Mesenchymal stem cell (in vitro differentiated cells and primary cell): Measurements from ENCODE around the gene SLC25A45.

ENCODE experiments used
- DNase-seq: peaks from one replicate; pipeline ENCODE4 v3.0.0-alpha.2; 2013
- H2AFZ ChIP-seq: one replicate; pipeline ENCODE4 v1.6.1; 2013; ENCODE audit warnings: low read depth, mild to moderate bottlenecking, control low read depth, inconsistent platforms, low read length, moderate library complexity
- H2AK5ac ChIP-seq: 2 replicates; pipeline ENCODE4 v1.6.1; 2013; ENCODE audit warnings: low read length, moderate library complexity, mild to moderate bottlenecking, inconsistent platforms; ENCODE audit not compliant: severe bottlenecking
- H2BK120ac ChIP-seq: one replicate; pipeline ENCODE4 v1.6.1; 2013; ENCODE audit warnings: low read depth, mild to moderate bottlenecking, inconsistent platforms, low read length, moderate library complexity
- H2BK12ac ChIP-seq, 2 experiments: one replicate each; pipeline ENCODE4 v1.6.1; 2013; ENCODE audit warnings: inconsistent platforms in 2 of 2, low read length in 2 of 2, mild to moderate bottlenecking in 2 of 2, moderate library complexity in 2 of 2, control low read depth in 1 of 2
- H2BK15ac ChIP-seq: one replicate; pipeline ENCODE4 v1.6.1; 2013; ENCODE audit warnings: mild to moderate bottlenecking, low read depth, inconsistent platforms; ENCODE audit not compliant: poor library complexity, severe bottlenecking
- H2BK5ac ChIP-seq: 2 replicates; pipeline ENCODE4 v1.6.1; 2013; ENCODE audit warnings: low read depth, mild to moderate bottlenecking, low read length, control low read depth, inconsistent platforms; ENCODE audit not compliant: poor library complexity, severe bottlenecking
- H3K14ac ChIP-seq, 2 experiments: one replicate each; pipeline ENCODE4 v1.6.1; 2013; ENCODE audit warnings: inconsistent platforms in 2 of 2, low read length in 2 of 2, control low read depth in 1 of 2, mild to moderate bottlenecking in 1 of 2, moderate library complexity in 1 of 2
- H3K18ac ChIP-seq, 2 experiments: one replicate each; pipeline ENCODE4 v1.6.1; 2013; ENCODE audit warnings: inconsistent platforms in 2 of 2, low read length in 2 of 2, control low read depth in 1 of 2, low read depth in 1 of 2, mild to moderate bottlenecking in 1 of 2
- H3K23ac ChIP-seq, 2 experiments: one replicate each; pipeline ENCODE4 v1.6.1; 2013; ENCODE audit warnings: inconsistent platforms in 2 of 2, low read length in 2 of 2, mild to moderate bottlenecking in 2 of 2, moderate library complexity in 2 of 2, control low read depth in 1 of 2
- H3K27ac ChIP-seq: 2 replicates; pipeline ENCODE4 v1.5.1; 2013; ENCODE audit warnings: mild to moderate bottlenecking, moderate library complexity, low read length, control low read depth, inconsistent platforms; ENCODE audit not compliant: poor library complexity, severe bottlenecking
- H3K27me3 ChIP-seq, 2 experiments: 2 replicates each; pipeline versions ENCODE4 v1.6.1 to v1.7.0; 2013; ENCODE audit warnings: low read length in 2 of 2, mild to moderate bottlenecking in 2 of 2, moderate library complexity in 2 of 2, control low read depth in 1 of 2, inconsistent platforms in 1 of 2; ENCODE audit not compliant: control insufficient read depth in 1 of 2, insufficient read depth in 1 of 2
- H3K36me3 ChIP-seq, 2 experiments: 2 replicates each; pipeline versions ENCODE4 v1.6.1 to v1.7.0; 2013; ENCODE audit warnings: low read length in 2 of 2, control low read depth in 1 of 2, inconsistent platforms in 1 of 2, low read depth in 1 of 2, mild to moderate bottlenecking in 1 of 2; ENCODE audit not compliant: insufficient read depth in 2 of 2, control insufficient read depth in 1 of 2
- H3K4ac ChIP-seq, 2 experiments: one replicate each; pipeline ENCODE4 v1.6.1; 2013; ENCODE audit warnings: inconsistent platforms in 2 of 2, low read length in 2 of 2, mild to moderate bottlenecking in 2 of 2, moderate library complexity in 2 of 2, control low read depth in 1 of 2, low read depth in 1 of 2
- H3K4me1 ChIP-seq: 2 replicates; pipeline ENCODE4 v1.6.1; 2013; ENCODE audit warnings: low read depth, low read length, control low read depth; ENCODE audit not compliant: control insufficient read depth, insufficient read depth
- H3K4me2 ChIP-seq: 2 replicates; pipeline ENCODE4 v1.6.1; 2013; ENCODE audit warnings: low read length, mild to moderate bottlenecking, inconsistent platforms; ENCODE audit not compliant: poor library complexity, severe bottlenecking
- H3K4me3 ChIP-seq, 2 experiments: 2 replicates each; pipeline versions ENCODE4 v1.5.1 to v1.7.0; 2013; ENCODE audit warnings: low read length in 2 of 2, mild to moderate bottlenecking in 2 of 2, control low read depth in 1 of 2, low read depth in 1 of 2; ENCODE audit not compliant: insufficient read depth in 1 of 2
- H3K79me1 ChIP-seq: replicated peaks from 2 replicates; pipeline ENCODE4 v1.6.1; 2013; ENCODE audit warnings: mild to moderate bottlenecking, control low read depth, low read length, inconsistent platforms; ENCODE audit not compliant: poor library complexity, severe bottlenecking
- H3K9ac ChIP-seq: 2 replicates; pipeline ENCODE4 v1.7.0; 2013; ENCODE audit warnings: mild to moderate bottlenecking, low read length, moderate library complexity
- H3K9me3 ChIP-seq: 2 replicates; pipeline ENCODE4 v1.7.0; 2013; ENCODE audit warnings: mild to moderate bottlenecking, low read length; ENCODE audit not compliant: control insufficient read depth
- H4K8ac ChIP-seq: one replicate; pipeline ENCODE4 v1.6.1; 2013; ENCODE audit warnings: inconsistent platforms, mild to moderate bottlenecking, low read length, moderate library complexity
- H4K91ac ChIP-seq: one replicate; pipeline ENCODE4 v1.6.1; 2013; ENCODE audit warnings: mild to moderate bottlenecking, low read length, inconsistent platforms
- WGBS: methylation state at CpG from one replicate; pipeline ENCODE4 v1.1.7; 2013; ENCODE audit warnings: mixed read lengths; 5-methylcytosine and 5-hydroxymethylcytosine counted together

The SLC25A45 gene

GRCh38 chr11:65422633-65423515, 40.4 kb upstream of the SLC25A45 start, which contains the start of gene NEAT1:
Gene NEAT1 (plus strand): TSS chr11:65422798.
- H3K9ac ChIP-seq = peak within 1 kb of the TSS; percentile 99
- 4% methylated on average over 39 of the region's 40 CpGs for WGBS
- H3K36me3 ChIP-seq = peaks cover 7 to 46% of the 10 kb centered on the region in 2 experiments
- H3K4me3 ChIP-seq = peak within 1 kb of the TSS; percentile 81 to 92
- peak within 1 kb of the TSS; percentile 100 for H3K27ac ChIP-seq
- peak within 1 kb of the TSS; percentile 100 for H2BK120ac ChIP-seq
- H3K14ac ChIP-seq = peak within 1 kb of the TSS; percentile 92 to 96
- peak within 1 kb of the TSS; percentile 100 for H2AK5ac ChIP-seq
- H2AFZ ChIP-seq = no peak within 1 kb of the TSS
- H3K4me2 ChIP-seq = peak within 1 kb of the TSS; percentile 79
- peak within 1 kb of the TSS; percentile 99 for H2BK15ac ChIP-seq
- H3K4me1 ChIP-seq = peaks cover 21% of the 10 kb centered on the region
- H2BK5ac ChIP-seq = peak within 1 kb of the TSS; percentile 100
- DNase-seq = peak; percentile 98
- H2BK12ac ChIP-seq = peak within 1 kb of the TSS; percentile 84 to 96
- H3K4ac ChIP-seq = peak within 1 kb of the TSS; percentile 99 to 100
- H3K27me3 ChIP-seq = no peaks in the 10 kb centered on the region
- H3K23ac ChIP-seq = peak within 1 kb of the TSS in 1 of 2 experiments; percentile 75
- peak within 1 kb of the TSS; percentile 99 to 100 for H3K18ac ChIP-seq
- peak within 1 kb of the TSS; percentile 100 for H4K91ac ChIP-seq
- H3K9me3 ChIP-seq = no peaks in the 10 kb centered on the region
- H4K8ac ChIP-seq = peak within 1 kb of the TSS; percentile 98
- H3K79me1 ChIP-seq = no peaks in the 10 kb centered on the region

- no peaks in the 10 kb centered on the region for H3K27me3 ChIP-seq
- peaks cover 2 to 38% of the 10 kb centered on the region in 2 experiments for H3K36me3 ChIP-seq
- H2BK15ac ChIP-seq = peak overlapping the region; percentile 99
- peak overlapping the region; percentile 99 for H3K9ac ChIP-seq
- peak overlapping the region; percentile 84 to 96 for H2BK12ac ChIP-seq
- peak overlapping the region; percentile 98 for H4K8ac ChIP-seq
- peak overlapping the region; percentile 81 to 92 for H3K4me3 ChIP-seq
- H3K23ac ChIP-seq = peak overlapping the region in 1 of 2 experiments; percentile 67
- 1% methylated on average over 54 of the region's 68 CpGs for WGBS
- H2AK5ac ChIP-seq = peak overlapping the region; percentile 100
- H3K4me2 ChIP-seq = peak overlapping the region; percentile 79
- H3K4me1 ChIP-seq = peaks cover 29% of the 10 kb centered on the region
- H3K9me3 ChIP-seq = no peaks in the 10 kb centered on the region
- peak; percentile 97 for DNase-seq
- peak overlapping the region; percentile 99 to 100 for H3K4ac ChIP-seq
- peak overlapping the region; percentile 99 to 100 for H3K18ac ChIP-seq
- peak overlapping the region; percentile 100 for H3K27ac ChIP-seq
- peak overlapping the region; percentile 100 for H4K91ac ChIP-seq
- no peaks in the 10 kb centered on the region for H3K79me1 ChIP-seq
- H3K14ac ChIP-seq = peak overlapping the region; percentile 45 to 92
- H2BK120ac ChIP-seq = peak overlapping the region; percentile 100
- peak overlapping the region; percentile 100 for H2BK5ac ChIP-seq
- no peak overlapping the region for H2AFZ ChIP-seq
These were observed 39.6 kb upstream of the SLC25A45 start for GRCh38 chr11:65421794-65422632.

GRCh38 chr11:65420979-65421793, 38.7 kb upstream of the SLC25A45 start:
- peak overlapping the region; percentile 99 for H2BK15ac ChIP-seq
- H4K8ac ChIP-seq = peak overlapping the region; percentile 98
- peak overlapping the region; percentile 84 to 92 for H3K14ac ChIP-seq
- no peaks in the 10 kb centered on the region for H3K79me1 ChIP-seq
- peak overlapping the region; percentile 100 for H2BK120ac ChIP-seq
- H3K9me3 ChIP-seq = no peaks in the 10 kb centered on the region
- peak overlapping the region; percentile 100 for H2AK5ac ChIP-seq
- peak overlapping the region; percentile 100 for H4K91ac ChIP-seq
- DNase-seq = peak; percentile 100
- no peaks in the 10 kb centered on the region for H3K27me3 ChIP-seq
- peak overlapping the region in 1 of 2 experiments; percentile 77 for H3K4me3 ChIP-seq
- H3K23ac ChIP-seq = no peak overlapping the region
- peak overlapping the region; percentile 99 for H2BK5ac ChIP-seq
- H3K9ac ChIP-seq = peak overlapping the region; percentile 99
- peak overlapping the region; percentile 79 for H3K4me2 ChIP-seq
- no peak overlapping the region for H2AFZ ChIP-seq
- H2BK12ac ChIP-seq = peak overlapping the region; percentile 95 to 99
- peak overlapping the region; percentile 99 to 100 for H3K4ac ChIP-seq
- peaks cover 0 to 29% of the 10 kb centered on the region in 2 experiments for H3K36me3 ChIP-seq
- 16% methylated on average over 14 of the region's 15 CpGs for WGBS
- peaks cover 35% of the 10 kb centered on the region for H3K4me1 ChIP-seq
- H3K27ac ChIP-seq = peak overlapping the region; percentile 100
- H3K18ac ChIP-seq = peak overlapping the region; percentile 99 to 100
